ENCODE results near the gene PEF1. TPM values are rescaled to one million over a fixed set of nuclear protein-coding genes. Genes with fewer than 3 reads are reported as not detected.

PEF1 gene
- polyA plus RNA-seq, 3 donors, result 36.6 to 81.7 (median 70.7) TPM

GRCh38 chr1:31647106-31647505, 2.4 kb upstream of the PEF1 start:
- H3K4me3 ChIP-seq (replicated peaks in 1 of 3; ENCODE audit: low read depth in 2 of 3, low read length in 3 of 3), result no peak overlapping the region
- no peaks in the 10 kb centered on the region for H3K27me3 ChIP-seq (ENCODE audit: control insufficient read depth in 2 of 2, insufficient read depth in 2 of 2, low read length in 2 of 2)
- Mint-ChIP-seq H3K9me3 (peaks cover 0 to 1% (median 0%) of the 10 kb centered on the region in 7 donors), H3K36me3 (no peaks in the 10 kb centered on the region), H3K4me1 (peaks cover 21% of the 10 kb centered on the region), H3K27ac (peak overlapping the region in 2 of 7 donors; percentile 25 to 58), H3K27me3 (ENCODE audit: low read depth in 3 of 3) (peaks cover 0 to 3% (median 0%) of the 10 kb centered on the region in 3 donors), H3K4me3 (no peak overlapping the region)
- no peak for DNase-seq
- intact Hi-C loops (cut with micrococcal nuclease), result loop anchor here in 1 of 2 donors (5.0 kb wide), 1 partner anchor 140 kb away; no protein-coding TSS in a partner anchor
- no peaks in the 10 kb centered on the region for H4K20me1 ChIP-seq (ENCODE audit: insufficient read depth, low read length)
- no peak overlapping the region for H3K9ac ChIP-seq (ENCODE audit: insufficient read depth, low read length, poor library complexity, severe bottlenecking)
- H3K36me3 ChIP-seq (replicated peaks in 1 of 2; ENCODE audit: control insufficient read depth in 1 of 2, insufficient read depth in 2 of 2, low read length in 2 of 2), result no peaks in the 10 kb centered on the region
- TF ChIP-seq, protein P1, sequence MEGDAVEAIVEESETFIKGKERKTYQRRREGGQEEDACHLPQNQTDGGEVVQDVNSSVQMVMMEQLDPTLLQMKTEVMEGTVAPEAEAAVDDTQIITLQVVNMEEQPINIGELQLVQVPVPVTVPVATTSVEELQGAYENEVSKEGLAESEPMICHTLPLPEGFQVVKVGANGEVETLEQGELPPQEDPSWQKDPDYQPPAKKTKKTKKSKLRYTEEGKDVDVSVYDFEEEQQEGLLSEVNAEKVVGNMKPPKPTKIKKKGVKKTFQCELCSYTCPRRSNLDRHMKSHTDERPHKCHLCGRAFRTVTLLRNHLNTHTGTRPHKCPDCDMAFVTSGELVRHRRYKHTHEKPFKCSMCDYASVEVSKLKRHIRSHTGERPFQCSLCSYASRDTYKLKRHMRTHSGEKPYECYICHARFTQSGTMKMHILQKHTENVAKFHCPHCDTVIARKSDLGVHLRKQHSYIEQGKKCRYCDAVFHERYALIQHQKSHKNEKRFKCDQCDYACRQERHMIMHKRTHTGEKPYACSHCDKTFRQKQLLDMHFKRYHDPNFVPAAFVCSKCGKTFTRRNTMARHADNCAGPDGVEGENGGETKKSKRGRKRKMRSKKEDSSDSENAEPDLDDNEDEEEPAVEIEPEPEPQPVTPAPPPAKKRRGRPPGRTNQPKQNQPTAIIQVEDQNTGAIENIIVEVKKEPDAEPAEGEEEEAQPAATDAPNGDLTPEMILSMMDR (IDR thresholded peaks at IDR 0.05), result no peak
- no peaks in the 10 kb centered on the region for H3K9me3 ChIP-seq (replicated peaks in 1 of 2; ENCODE audit: control insufficient read depth in 1 of 2, insufficient read depth in 1 of 2, low read length in 2 of 2)
- peaks cover 25% of the 10 kb centered on the region for H3K79me2 ChIP-seq (ENCODE audit: insufficient read depth, low read length)
- H3K4me2 ChIP-seq (replicated peaks; ENCODE audit: extremely low read depth, low read length, poor library complexity, severe bottlenecking), result no peak overlapping the region
- no peak overlapping the region for H2AFZ ChIP-seq (ENCODE audit: insufficient read depth, low read depth, low read length, poor library complexity, severe bottlenecking)
- WGBS (ENCODE audit: insufficient coverage), result 100% methylated on average over 2 of the region's 2 CpGs
- no peak overlapping the region for H3K27ac ChIP-seq (ENCODE audit: low read depth in 1 of 2, low read length in 2 of 2)
- peaks cover 14 to 20% of the 10 kb centered on the region in 2 donors for H3K4me1 ChIP-seq (ENCODE audit: control insufficient read depth in 1 of 2, insufficient read depth in 2 of 2, low read length in 2 of 2)

DNA sequence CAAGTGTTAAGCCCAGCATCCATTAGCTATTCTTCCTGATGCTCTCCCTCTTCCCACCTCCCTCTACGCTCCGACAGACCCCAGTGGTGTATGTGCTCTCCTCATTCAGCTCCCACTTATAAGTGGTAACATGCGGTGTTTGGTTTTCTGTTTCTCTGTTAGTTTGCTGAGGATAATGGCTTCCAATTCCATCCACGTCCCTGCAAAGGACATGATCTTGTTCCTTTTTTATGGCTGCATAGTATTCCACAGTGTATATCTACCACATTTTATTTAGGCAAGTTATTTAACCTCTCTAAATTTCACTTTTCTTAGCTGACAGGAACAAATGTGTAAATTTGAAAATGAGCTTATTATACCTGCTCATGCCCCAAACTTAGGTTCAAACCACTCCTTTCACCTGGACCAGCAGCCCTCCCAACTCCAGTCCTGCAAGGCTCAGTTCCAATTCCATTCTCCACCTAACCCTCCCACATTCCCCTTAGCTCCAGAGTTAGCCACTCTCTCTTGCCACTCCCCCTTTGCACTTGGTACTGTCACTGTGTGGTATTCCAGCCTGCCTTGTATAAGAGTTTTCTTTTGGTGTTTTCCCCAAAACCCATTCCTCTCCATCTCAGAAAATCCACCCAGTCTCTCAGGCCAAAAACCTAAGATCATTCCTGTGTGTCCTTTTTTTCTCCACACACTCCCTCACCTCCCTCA, 1.7 kb upstream of the PEF1 start:
- H3K4me3 Mint-ChIP-seq, result no peak overlapping the region
- Histone ChIP-seq H2AFZ (ENCODE audit: insufficient read depth, low read depth, low read length, poor library complexity, severe bottlenecking) (no peak overlapping the region), H3K27ac (ENCODE audit: low read depth in 1 of 2, low read length in 2 of 2) (no peak overlapping the region), H3K79me2 (ENCODE audit: insufficient read depth, low read length) (peaks cover 29% of the 10 kb centered on the region), H4K20me1 (ENCODE audit: insufficient read depth, low read length) (no peaks in the 10 kb centered on the region), H3K36me3 (replicated peaks in 1 of 2; ENCODE audit: control insufficient read depth in 1 of 2, insufficient read depth in 2 of 2, low read length in 2 of 2) (no peaks in the 10 kb centered on the region), H3K4me1 (ENCODE audit: control insufficient read depth in 1 of 2, insufficient read depth in 2 of 2, low read length in 2 of 2) (peaks cover 14 to 20% of the 10 kb centered on the region in 2 donors), H3K4me3 (replicated peaks in 1 of 3; ENCODE audit: low read depth in 2 of 3, low read length in 3 of 3) (no peak overlapping the region), H3K27me3 (ENCODE audit: control insufficient read depth in 2 of 2, insufficient read depth in 2 of 2, low read length in 2 of 2) (no peaks in the 10 kb centered on the region), H3K9ac (ENCODE audit: insufficient read depth, low read length, poor library complexity, severe bottlenecking) (no peak overlapping the region), H3K9me3 (replicated peaks in 1 of 2; ENCODE audit: control insufficient read depth in 1 of 2, insufficient read depth in 1 of 2, low read length in 2 of 2) (no peaks in the 10 kb centered on the region), H3K4me2 (replicated peaks; ENCODE audit: extremely low read depth, low read length, poor library complexity, severe bottlenecking) (no peak overlapping the region)
- peaks cover 0 to 1% (median 0%) of the 10 kb centered on the region in 7 donors for H3K9me3 Mint-ChIP-seq
- peak overlapping the region in 4 of 7 donors; percentile 48 to 100 (median 54) for H3K27ac Mint-ChIP-seq
- TF ChIP-seq, protein P1 (IDR thresholded peaks at IDR 0.05), result no peak
- intact Hi-C loops (cut with micrococcal nuclease), result loop anchor here in 1 of 2 donors (5.0 kb wide), 1 partner anchor 141 kb away; no protein-coding TSS in a partner anchor
- DNase-seq, result no peak
- H3K27me3 Mint-ChIP-seq (ENCODE audit: low read depth in 3 of 3), result no peaks in the 10 kb centered on the region
- peaks cover 21% of the 10 kb centered on the region for H3K4me1 Mint-ChIP-seq
- H3K36me3 Mint-ChIP-seq, result peaks cover 0 to 2% of the 10 kb centered on the region in 2 donors
- no CpG with 5 or more reads among the region's 4 CpGs for WGBS (ENCODE audit: insufficient coverage)
